GM21381 (cell line): ENCODE data around the gene SEMA3F.
A peak's percentile ranks its signal among the peaks of the same experiment; 100 is the strongest.
"Not testable (repeated sequence)": the region's sequence is repeated elsewhere in the genome, so short reads cannot be mapped to it uniquely, and the experiment has no call there.

Experiments used
- ATAC-seq: cut with Tn5 transposase; IDR thresholded peaks from one replicate; pipeline ENCODE4 v1.9.1; 2021; ENCODE audit warnings: mild to moderate bottlenecking, moderate library complexity; ENCODE audit not compliant: unreplicated experiment

The SEMA3F gene

GRCh38 chr3:50227390-50228183 lies 72.5 kb downstream of the SEMA3F start:
- peak; percentile 86 for ATAC-seq

- ATAC-seq, result not testable (repeated sequence)
These were observed 73.2 kb downstream of the SEMA3F start for GRCh38 chr3:50228184-50228763.

- no peak for ATAC-seq
These were observed 74.4 kb downstream of the SEMA3F start for GRCh38 chr3:50229490-50229889.

GRCh38 chr3:50230104-50230793 lies 75.1 kb downstream of the SEMA3F start:
- ATAC-seq, result no peak

- ATAC-seq, result no peak
These were observed 75.6 kb downstream of the SEMA3F start for GRCh38 chr3:50230794-50231125.

- ATAC-seq, result no peak
These were observed 76.5 kb downstream of the SEMA3F start for GRCh38 chr3:50231581-50231980.

- no peak for ATAC-seq
These were observed 77.2 kb downstream of the SEMA3F start for GRCh38 chr3:50232303-50232702.

GRCh38 chr3:50233176-50233575 lies 78.1 kb downstream of the SEMA3F start:
- ATAC-seq, result no peak

- ATAC-seq, result peak; percentile 90
These were observed 80.8 kb downstream of the SEMA3F start, which contains the start of gene GNAI2 for GRCh38 chr3:50235716-50236483. TSS of gene GNAI2 (plus strand) at chr3:50236204. CDS start at chr3:50236336, 132 bp downstream.

- no peak for ATAC-seq
These were observed 81.5 kb downstream of the SEMA3F start for GRCh38 chr3:50236484-50237132.

GRCh38 chr3:50237133-50237651 lies 82.1 kb downstream of the SEMA3F start:
- ATAC-seq, result no peak

GRCh38 chr3:50237754-50238548 lies 82.8 kb downstream of the SEMA3F start:
- peak; percentile 31 for ATAC-seq

GRCh38 chr3:50238549-50239026 lies 83.5 kb downstream of the SEMA3F start:
- no peak for ATAC-seq
